ENCODE data around the gene C1S.
"Not testable (repeated sequence)": the region's sequence is repeated elsewhere in the genome, so short reads cannot be mapped to it uniquely, and the experiment has no call there.

C1S gene

GRCh38 chr12:7046383-7047105, 14.0 kb upstream of the C1S start:
- no peak for DNase-seq (ENCODE audit: low read depth in 2 of 2)

GRCh38 chr12:7047306-7047705, 13.2 kb upstream of the C1S start:
- DNase-seq (ENCODE audit: low read depth in 2 of 2): no peak

- DNase-seq (ENCODE audit: low read depth in 2 of 2): not testable (repeated sequence)
Observed at GRCh38 chr12:7049445-7049951, 11.0 kb upstream of the C1S start.

- not testable (repeated sequence) for DNase-seq (ENCODE audit: low read depth in 2 of 2)
Observed at GRCh38 chr12:7049973-7050372, 10.5 kb upstream of the C1S start.

GRCh38 chr12:7054925-7055324, 5.6 kb upstream of the C1S start:
- DNase-seq (ENCODE audit: low read depth in 2 of 2): no peak

- not testable (repeated sequence) for DNase-seq (ENCODE audit: low read depth in 2 of 2)
Observed at GRCh38 chr12:7055736-7056135, 4.8 kb upstream of the C1S start.

GRCh38 chr12:7058163-7058845, 2.2 kb upstream of the C1S start:
- no peak for DNase-seq (ENCODE audit: low read depth in 2 of 2)

- no peak for DNase-seq (ENCODE audit: low read depth in 2 of 2)
Observed at GRCh38 chr12:7058850-7059395, 1.6 kb upstream of the C1S start.

GRCh38 chr12:7059780-7060179, 738 bp upstream of the C1S start:
- DNase-seq (ENCODE audit: low read depth in 2 of 2): no peak

- no peak for DNase-seq (ENCODE audit: low read depth in 2 of 2)
Observed at GRCh38 chr12:7061138-7061537, 620 bp downstream of the C1S start.

GRCh38 chr12:7061596-7061995, 1.1 kb downstream of the C1S start:
- DNase-seq (ENCODE audit: low read depth in 2 of 2): no peak

- no peak for DNase-seq (ENCODE audit: low read depth in 2 of 2)
Observed at GRCh38 chr12:7064516-7064915, 4.0 kb downstream of the C1S start.

GRCh38 chr12:7065073-7065623, 4.6 kb downstream of the C1S start:
- DNase-seq (ENCODE audit: low read depth in 2 of 2): no peak

- no peak for DNase-seq (ENCODE audit: low read depth in 2 of 2)
Observed at GRCh38 chr12:7066596-7066995, 6.1 kb downstream of the C1S start.

- DNase-seq (ENCODE audit: low read depth in 2 of 2): no peak
Observed at GRCh38 chr12:7067096-7067495, 6.6 kb downstream of the C1S start.

GRCh38 chr12:7068240-7068993, 7.9 kb downstream of the C1S start:
- DNase-seq (ENCODE audit: low read depth in 2 of 2): no peak

GRCh38 chr12:7068994-7069346, 8.5 kb downstream of the C1S start:
- no peak for DNase-seq (ENCODE audit: low read depth in 2 of 2)

- DNase-seq (ENCODE audit: low read depth in 2 of 2): no peak
Observed at GRCh38 chr12:7069386-7069785, 8.9 kb downstream of the C1S start.

- DNase-seq (ENCODE audit: low read depth in 2 of 2): no peak
Observed at GRCh38 chr12:7072035-7072434, 11.5 kb downstream of the C1S start.

- no peak for DNase-seq (ENCODE audit: low read depth in 2 of 2)
Observed at GRCh38 chr12:7072554-7072953, 12.0 kb downstream of the C1S start.

GRCh38 chr12:7073946-7074345, 13.4 kb downstream of the C1S start:
- DNase-seq (ENCODE audit: low read depth in 2 of 2): no peak

GRCh38 chr12:7075518-7075917, 15.0 kb downstream of the C1S start:
- no peak for DNase-seq (ENCODE audit: low read depth in 2 of 2)

All from fibroblast of skin of left quadriceps (primary cell).